ENCODE results near the gene POLR2F. TPM values are rescaled to one million over a fixed set of nuclear protein-coding genes. Genes with fewer than 3 reads are reported as not detected.

The POLR2F gene
- polyA plus RNA-seq, 3 donors = 63.5 to 87.3 (median 71.1) TPM

DNA sequence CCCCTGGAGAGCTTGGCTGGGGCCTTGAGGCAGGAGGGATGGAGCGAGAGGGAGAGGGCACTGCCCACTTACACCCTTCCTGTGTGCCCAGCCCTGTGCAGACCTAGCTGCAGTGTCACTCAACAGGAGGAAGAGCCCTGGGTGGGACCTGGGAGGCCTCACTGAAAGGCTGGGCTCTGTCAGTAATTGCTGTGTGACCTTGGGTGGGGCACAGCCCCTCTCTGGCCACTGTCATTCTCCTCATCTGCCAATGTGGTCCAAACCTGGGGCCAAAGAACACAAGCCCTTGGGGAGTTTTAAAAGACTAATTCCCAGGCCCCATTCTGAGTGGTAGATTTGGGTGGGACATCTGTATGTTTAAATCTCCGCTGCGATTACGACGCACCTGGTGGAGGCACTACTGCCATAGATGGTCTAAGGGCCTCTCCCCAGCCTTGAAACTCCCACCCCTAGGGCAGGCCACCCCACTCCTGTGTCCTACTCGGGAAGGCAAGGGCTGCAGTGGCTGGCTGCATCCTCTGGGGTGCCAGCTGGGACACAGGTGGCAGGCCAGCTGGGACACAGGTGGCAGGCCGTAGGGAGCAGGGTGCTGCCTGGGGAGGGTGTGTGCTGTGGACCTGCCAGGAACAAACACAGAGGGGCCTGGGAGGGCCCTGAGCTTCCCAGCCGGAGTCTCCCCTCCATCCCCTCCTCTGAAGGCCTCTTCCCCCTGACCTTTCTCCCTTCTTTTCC, 43.2 kb downstream of the POLR2F start:
- no peak for DNase-seq

DNA sequence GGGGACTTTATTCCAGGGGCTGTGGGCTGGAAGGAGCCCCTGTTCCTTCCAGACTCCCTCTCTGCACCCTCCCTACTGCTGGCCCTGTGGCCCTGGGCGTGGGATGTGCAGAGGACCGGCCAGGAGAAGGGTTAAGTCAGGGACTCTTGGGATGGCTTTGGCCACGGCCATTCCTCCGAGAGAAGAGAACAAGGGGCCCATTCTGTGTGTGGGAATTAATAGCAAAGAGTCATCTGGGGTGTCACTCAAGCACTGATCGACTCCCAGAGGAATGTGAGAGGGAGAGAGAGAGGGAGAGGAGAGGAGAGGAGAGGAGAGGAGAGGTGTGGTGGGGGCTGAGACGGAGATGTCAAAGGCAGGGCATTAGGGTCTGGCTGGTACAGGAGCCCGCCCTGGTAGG, 45.0 kb downstream of the POLR2F start:
- DNase-seq = no peak

DNA sequence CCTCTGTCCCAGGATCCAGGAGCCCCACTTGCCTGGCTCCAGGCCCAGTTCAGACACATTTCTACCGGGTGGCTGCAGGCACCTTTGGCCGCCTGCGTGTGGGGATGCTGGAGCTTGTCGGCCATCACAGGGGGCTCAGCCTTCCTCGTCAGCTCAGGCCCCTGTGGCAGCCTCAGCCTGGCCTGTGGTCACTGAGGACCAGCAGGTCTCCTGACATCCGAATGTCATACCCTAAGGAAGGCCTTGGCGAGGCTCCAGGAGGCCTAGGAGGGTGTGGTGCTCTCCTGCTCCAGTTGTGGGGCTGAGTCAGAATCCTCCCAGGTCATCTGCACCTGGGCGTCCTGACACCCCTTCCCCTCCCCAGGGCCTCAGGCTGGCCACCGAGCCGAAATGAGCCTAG, 45.7 kb downstream of the POLR2F start:
- no peak for DNase-seq

DNA sequence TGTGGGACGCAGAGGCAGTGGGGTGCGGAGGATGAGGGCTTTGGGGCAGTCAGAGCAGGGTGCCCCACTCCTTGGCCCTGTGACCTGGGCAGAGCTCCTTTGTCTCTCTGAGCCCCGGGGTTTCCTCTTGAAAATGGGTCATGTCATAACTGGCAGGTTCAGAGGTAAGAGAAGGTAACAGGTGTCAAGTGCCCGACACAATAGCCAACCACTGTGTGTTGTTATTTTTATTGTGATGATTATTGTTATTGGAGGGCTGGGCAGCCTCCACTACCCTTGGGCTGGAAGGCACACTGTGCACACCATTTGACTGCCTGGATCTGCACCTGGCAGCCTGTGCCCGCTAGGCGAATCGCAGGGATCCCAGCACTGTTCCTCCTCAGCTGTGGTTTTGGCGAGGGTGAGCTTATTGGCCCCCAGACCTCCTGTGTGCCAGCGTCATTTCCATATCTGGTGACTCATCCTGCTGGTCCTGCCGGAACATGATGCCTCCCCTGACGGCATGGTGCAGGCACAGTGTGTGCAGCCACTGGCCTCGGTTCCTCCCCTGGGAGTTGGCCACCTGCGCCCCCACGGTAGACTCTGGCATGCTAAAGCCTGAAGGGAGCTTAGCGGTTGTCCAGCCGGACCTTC, 46.3 kb downstream of the POLR2F start:
- DNase-seq = no peak

DNA sequence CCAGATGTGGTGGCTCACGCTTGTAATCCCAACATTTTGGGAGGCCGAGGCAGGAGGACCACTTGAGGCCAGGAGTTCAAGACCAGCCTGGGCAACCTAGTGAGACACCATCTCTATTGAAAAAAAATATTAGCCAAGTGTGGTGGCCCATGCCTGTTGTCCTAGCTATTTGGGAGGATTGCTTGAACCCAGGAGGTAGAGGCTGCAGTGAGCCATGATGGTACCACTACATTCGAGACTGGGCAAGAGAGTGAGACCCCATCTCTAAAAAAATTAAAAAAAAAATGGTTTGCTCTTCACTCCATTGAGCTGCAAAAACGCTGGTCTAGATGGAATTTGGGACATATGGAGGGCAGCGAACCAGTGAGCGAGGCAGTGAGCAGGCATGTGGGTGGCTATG, 52.4 kb downstream of the POLR2F start:
- DNase-seq = no peak

DNA sequence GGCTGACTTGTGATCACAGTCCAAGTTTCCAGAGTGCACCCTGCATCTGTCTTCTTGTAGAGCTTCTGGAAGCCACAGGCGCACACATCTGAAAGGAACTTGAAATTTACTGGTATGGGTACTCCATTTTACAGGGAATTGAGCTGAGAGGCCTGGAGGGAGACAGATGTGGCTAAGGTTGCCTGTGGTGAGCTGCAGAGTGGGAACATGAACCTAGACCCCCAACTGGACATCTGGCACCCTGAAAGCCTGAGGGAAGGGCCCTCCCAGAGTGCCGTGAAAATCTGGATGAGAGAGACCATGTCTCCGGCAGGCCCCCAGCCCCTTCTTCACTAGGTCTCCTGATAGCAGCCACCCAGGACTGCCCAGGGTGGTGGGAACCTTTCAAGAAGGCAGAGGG, 53.4 kb downstream of the POLR2F start:
- DNase-seq = no peak

DNA sequence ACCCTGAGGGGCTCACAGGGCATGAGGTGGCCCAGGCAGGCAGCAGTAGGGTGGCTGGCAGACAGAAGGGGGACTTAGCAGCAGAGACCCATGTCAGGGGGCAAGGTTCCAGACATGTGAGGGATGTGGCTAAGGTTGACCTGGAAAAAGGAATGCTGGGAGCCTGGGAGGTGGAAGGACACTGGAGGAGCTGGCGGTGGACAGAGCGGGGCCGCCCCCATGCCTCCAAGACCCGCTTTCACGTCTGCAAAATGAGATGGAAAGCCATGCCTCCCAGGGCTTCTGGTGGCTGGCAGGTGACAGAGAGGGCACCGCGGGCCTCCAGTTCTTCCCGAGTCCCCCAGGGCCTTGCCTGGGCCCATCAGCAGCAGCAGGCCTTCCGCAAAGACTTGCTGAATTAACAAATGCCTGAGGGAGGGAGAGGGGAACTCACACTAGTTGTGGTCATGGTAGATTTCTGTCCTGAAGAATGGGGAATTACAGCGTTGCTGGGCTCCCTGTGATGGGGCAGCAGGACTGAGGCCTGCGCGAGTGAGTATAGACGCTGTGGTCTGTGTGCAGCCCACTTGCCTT, 53.9 kb downstream of the POLR2F start:
- DNase-seq = no peak

DNA sequence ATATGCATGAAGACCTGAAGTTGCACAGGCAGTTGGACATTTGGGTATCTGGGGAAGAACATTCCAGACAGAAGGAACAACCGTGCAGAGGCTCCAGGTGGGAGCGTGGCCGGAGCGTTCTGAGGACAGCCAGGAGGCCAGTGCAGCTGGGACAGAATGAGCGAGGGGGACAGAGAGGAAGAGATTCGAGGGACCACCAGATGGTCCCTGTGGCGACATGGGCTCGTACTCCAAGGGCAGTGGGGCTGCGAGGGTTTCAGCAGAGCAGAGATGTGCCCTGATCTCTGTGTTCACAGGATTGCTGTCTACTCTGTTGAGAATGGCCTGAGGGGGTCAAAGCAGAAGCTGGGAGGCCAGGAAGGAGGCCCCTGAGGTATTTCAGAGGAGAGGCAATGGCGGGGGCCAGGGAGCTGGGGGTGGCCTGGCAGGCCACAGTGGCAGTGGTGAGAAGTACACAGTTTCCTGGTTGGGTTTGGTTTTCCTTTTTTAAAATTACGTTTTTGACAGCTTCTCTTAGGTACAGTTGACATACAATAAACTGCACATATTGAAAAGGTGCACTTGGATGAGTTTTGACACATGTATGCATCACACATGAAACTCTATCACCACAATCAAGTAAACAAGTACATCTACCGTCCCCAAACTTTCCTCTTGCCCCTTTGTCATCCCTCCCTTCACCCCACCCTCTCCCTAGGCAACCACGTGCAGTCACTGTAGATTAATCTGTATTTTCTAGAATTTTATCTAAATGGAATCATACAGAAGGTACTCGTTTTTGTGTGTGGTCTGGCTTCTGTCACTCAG, 55.7 kb downstream of the POLR2F start:
- DNase-seq = no peak

DNA sequence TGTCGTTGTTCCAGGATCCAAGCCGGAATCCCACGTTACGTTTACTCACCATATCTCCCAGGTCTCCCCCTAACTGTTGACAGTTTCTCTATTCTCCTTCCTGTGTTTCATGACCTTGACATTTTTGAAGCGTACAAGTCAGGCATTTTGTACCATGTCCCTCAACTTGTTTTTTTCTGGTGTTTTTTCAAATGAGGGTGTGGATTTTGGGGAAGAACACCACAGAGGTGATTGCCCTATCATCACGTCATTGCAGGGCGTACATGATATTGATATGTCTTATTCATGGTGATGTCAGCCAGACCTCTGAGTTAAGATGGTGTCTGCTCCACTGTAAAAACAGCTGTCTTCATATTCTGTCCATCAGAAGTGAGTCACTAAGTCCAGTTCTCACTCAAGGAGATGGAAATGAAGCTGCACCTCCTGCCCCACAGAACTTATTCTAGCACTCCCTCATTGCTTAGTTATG, 59.1 kb downstream of the POLR2F start:
- no peak for DNase-seq

DNA sequence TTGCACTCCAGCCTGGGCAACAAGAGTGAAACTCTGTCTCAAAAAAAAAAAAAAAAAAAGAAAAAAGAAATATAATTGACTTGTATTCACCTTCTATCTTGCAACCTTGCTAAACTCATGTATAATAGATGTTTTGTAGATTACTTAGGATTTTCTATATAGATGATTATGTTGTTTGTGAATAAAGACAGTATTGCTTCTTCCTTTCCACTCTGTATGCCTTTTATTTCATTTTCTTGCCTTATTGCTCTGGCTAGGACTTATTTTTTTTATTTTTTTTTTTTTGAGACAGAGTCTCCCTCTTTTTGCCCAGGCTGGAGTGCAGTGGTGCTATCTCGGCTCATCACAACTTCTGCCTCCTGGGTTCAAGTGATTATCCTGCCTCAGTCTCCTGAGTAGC, 60.6 kb downstream of the POLR2F start:
- no peak for DNase-seq

DNA sequence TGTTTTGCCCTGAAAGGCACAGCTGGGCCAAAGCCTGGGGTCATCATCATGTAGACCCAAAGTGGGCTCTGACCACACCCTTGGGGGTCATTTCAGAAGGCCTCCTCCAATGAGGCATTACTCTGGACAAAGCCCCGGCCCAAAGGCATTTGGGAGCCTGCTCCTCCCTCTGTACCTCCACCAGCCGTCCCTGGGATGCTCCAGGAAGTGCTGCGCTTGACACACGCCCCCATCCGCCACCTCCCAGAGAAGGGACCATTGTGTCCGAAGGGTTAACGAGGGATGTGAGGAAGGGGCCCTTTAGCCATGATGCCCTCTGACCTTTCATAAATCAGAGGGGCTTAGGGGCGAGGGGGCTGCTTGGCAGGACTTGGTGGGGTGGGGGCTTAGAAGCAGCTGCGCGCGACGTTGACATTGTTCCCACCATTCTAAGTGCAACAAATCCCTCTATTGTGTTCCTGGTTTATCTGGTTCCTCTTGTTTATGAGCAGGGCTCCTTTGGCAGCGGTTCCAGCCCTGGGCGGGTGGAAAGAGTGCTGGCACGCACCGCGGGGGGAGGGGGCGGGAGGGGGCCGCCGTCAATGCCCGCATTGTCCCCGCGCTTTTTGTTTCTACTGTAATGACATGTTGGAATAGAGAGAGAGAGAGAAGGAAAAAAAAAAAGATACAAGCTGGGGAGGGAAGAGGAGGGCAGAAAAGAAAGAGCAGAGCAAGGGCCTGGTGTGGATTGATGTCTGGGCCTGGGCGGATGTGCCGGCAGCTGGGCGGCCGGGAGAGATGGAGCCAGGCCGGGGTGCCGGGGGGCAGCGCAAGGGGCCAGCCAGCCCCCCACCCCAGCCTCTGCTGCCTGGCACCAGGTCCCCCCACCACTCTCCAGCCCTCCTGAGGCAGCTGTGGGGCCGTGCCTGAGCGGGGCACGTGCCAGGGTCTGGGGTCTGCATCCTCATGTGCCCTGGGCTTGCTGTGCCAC, 63.0 kb downstream of the POLR2F start:
- no peak for DNase-seq

DNA sequence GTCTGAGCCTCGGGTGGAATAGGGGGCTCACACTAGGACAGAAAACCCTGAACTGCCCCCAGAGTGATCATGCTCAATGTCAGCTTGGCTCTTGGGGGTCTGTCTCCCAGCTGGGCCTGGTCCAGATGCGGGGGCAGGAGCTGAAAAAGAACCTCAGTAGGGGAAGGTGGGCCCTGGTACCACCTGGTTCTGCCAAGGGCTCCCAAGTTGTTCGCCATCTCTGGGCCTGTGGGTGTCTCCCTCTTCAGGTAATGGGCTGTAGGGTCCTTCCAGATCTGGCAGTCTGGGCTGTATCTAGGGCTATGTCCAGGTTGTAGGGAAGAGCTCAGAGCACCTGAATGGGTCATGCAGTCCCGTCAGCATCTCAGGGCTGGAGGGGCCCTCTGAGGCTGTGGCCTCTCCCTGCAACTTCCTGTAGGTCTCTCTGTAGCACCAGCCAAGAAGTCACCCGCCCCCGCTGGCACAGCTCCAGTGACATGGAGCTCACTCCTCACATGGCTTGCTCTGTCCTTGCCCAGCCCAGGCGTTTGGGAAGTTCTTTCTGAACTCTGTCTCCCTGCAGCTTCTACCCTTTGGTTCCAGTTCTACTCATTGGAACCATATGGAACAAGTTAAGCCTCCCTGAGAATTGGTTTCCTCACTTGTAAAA, 63.9 kb downstream of the POLR2F start:
- DNase-seq = no peak

DNA sequence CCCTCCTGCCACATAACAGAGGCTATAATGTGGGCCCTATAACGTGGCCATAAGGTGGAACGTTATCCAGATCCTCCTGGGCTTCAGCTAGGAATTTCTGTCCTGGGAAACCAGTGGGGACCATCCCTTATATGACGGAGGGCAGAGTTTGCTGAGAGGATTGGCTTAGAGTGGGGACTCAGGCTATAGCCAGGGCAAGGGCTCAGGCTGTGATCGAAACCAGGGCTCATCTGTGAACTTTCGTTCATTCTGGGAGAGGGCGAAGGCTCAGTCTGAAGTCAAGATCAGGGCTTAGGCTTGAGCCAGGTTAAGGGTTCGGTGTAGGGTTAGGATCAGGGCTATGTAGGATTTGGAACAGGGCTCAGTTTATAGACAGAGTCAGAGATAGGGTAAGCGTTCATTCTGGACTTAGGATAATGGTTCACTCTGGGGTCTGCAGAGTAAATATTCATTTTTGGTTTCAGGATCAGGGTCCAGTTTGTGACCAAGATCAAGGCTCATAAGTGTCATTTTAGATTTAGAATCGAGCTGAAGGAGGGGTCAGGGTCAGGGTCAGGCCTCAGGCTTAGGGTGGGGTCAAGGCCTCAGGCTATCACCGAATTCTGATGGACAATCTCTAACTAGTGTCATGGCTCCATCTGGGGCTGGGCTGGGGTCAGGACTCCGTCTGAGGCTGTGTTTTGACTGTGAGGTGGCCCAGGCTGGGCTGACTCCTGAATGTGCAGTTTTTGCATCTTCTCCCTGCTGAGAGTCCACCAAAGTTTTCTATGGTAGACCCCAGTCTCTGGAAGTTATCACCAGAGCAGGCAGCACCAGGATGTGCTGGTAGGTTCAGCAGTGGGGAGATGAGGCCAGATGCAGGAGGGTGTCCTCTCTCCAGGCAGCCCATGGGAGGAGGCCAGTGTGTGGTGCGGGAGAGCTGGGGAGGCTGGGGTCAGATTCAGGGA, 64.7 kb downstream of the POLR2F start:
- DNase-seq = no peak

Other genes with a start within 250 kb of the POLR2F start
- 10 to 100 TPM; 17.0 to 17.9 (median 17.3) TPM for gene GCAT, start 145.8 kb upstream of the POLR2F start, polyA plus RNA-seq (ENCODE audit: insufficient read length in 3 of 3)
- not detected for gene GALR3, start 130.3 kb upstream of the POLR2F start, polyA plus RNA-seq (ENCODE audit: insufficient read length in 3 of 3)
- 10 to 100 TPM; 26.7 to 31.8 (median 29.7) TPM for gene ANKRD54, start 109.4 kb upstream of the POLR2F start, polyA plus RNA-seq (ENCODE audit: insufficient read length in 3 of 3)
- gene EIF3L, start 104.3 kb upstream of the POLR2F start, polyA plus RNA-seq (ENCODE audit: insufficient read length in 3 of 3) = 1,000 to 10,000 TPM in 1 of 3 donors, 100 to 1,000 TPM in 2; 860 to 1,060 (median 996) TPM
- 10 to 100 TPM; 28.7 to 36.9 (median 30.8) TPM for gene MICALL1, start 47.4 kb upstream of the POLR2F start, polyA plus RNA-seq (ENCODE audit: insufficient read length in 3 of 3)
- gene C22orf23, start 98 bp upstream of the POLR2F start, polyA plus RNA-seq (ENCODE audit: insufficient read length in 3 of 3) = 1 to 10 TPM; 6.4 to 7.0 (median 6.8) TPM
- gene SOX10, start 30.9 kb downstream of the POLR2F start, polyA plus RNA-seq (ENCODE audit: insufficient read length in 3 of 3) = 1 to 10 TPM; 1.4 to 2.3 (median 1.5) TPM
- 10 to 100 TPM; 34.8 to 43.7 (median 41.9) TPM for gene PICK1, start 103.7 kb downstream of the POLR2F start, polyA plus RNA-seq (ENCODE audit: insufficient read length in 3 of 3)
- 1 to 10 TPM; 1.6 to 3.0 (median 2.1) TPM for gene SLC16A8, start 130.5 kb downstream of the POLR2F start, polyA plus RNA-seq (ENCODE audit: insufficient read length in 3 of 3)
- 10 to 100 TPM in 2 of 3 donors, 1 to 10 TPM in 1; 6.9 to 13.3 (median 11.2) TPM for gene BAIAP2L2, start 157.0 kb downstream of the POLR2F start, polyA plus RNA-seq (ENCODE audit: insufficient read length in 3 of 3)
- 10 to 100 TPM; 38.7 to 73.5 (median 56.5) TPM for gene PLA2G6, start 228.1 kb downstream of the POLR2F start, polyA plus RNA-seq (ENCODE audit: insufficient read length in 3 of 3)
- 1 to 10 TPM; 2.5 to 3.2 (median 3.0) TPM for gene MAFF, start 248.3 kb downstream of the POLR2F start, polyA plus RNA-seq (ENCODE audit: insufficient read length in 3 of 3)

Measured in renal pelvis (tissue), 4 donors.